GM23338 (cell line): ENCODE data around the gene LRRC63. TPM values are rescaled to one million over a fixed set of nuclear protein-coding genes. Genes with fewer than 3 reads are reported as not detected.

Experiments
- ATAC-seq: fragments of 200-7000 bp; cut with Tn5 transposase; 3 replicates; pipeline ENCODE4 v1.9.1; 2020
- DNase-seq: peaks from one replicate; pipeline ENCODE4 v3.0.0-alpha.2; 2015; ENCODE audit warnings: low spot score
- H2AFZ ChIP-seq: fragments of 200-600 bp; sonication (generic); 2 replicates; pipeline ENCODE4 v1.8.0; 2016; ENCODE audit warnings: antibody characterized with exemption, mild to moderate bottlenecking, moderate library complexity
- H3F3A ChIP-seq: fragments of 200-600 bp; sonication (generic); replicated peaks from 2 replicates; pipeline ENCODE4 v1.8.0; 2017; ENCODE audit warnings: antibody characterized with exemption, mixed run types, low read depth
- H3K27ac ChIP-seq: fragments of 200-600 bp; sonication (generic); 2 replicates; pipeline ENCODE4 v1.6.1; 2016; ENCODE audit warnings: low read depth
- H3K27me3 ChIP-seq: fragments of 200-600 bp; sonication (generic); 2 replicates; pipeline ENCODE4 v1.8.0; 2016; ENCODE audit warnings: mild to moderate bottlenecking, mixed run types, moderate library complexity; ENCODE audit not compliant: insufficient read depth
- H3K36me3 ChIP-seq: fragments of 200-600 bp; sonication (generic); 2 replicates; pipeline ENCODE4 v1.8.0; 2016; ENCODE audit warnings: mild to moderate bottlenecking; ENCODE audit not compliant: insufficient read depth
- H3K4me1 ChIP-seq: fragments of 200-600 bp; sonication (generic); 2 replicates; pipeline ENCODE4 v1.8.0; 2016; ENCODE audit warnings: mild to moderate bottlenecking, moderate library complexity; ENCODE audit not compliant: insufficient read depth
- H3K4me2 ChIP-seq: fragments of 200-600 bp; sonication (generic); 2 replicates; pipeline ENCODE4 v1.7.1; 2017; ENCODE audit warnings: mixed run types
- H3K4me3 ChIP-seq: fragments of 200-600 bp; sonication (generic); 2 replicates; pipeline ENCODE4 v1.6.1; 2016; ENCODE audit warnings: mixed run types
- H3K79me2 ChIP-seq: fragments of 200-600 bp; sonication (generic); replicated peaks from 2 replicates; pipeline ENCODE4 v1.8.0; 2017; ENCODE audit warnings: mild to moderate bottlenecking; ENCODE audit not compliant: insufficient read depth
- H3K9me2 ChIP-seq: fragments of 200-600 bp; sonication (generic); 2 replicates; pipeline ENCODE4 v1.8.0; 2017; ENCODE audit not compliant: insufficient read depth
- H4K20me1 ChIP-seq: fragments of 200-600 bp; sonication (generic); replicated peaks from 2 replicates; pipeline ENCODE4 v1.8.0; 2017; ENCODE audit warnings: mild to moderate bottlenecking; ENCODE audit not compliant: insufficient read depth
- H3K27ac Mint-ChIP-seq: 2 replicates; pipeline ENCODE4 v1.8.0; 2020; ENCODE audit warnings: inconsistent platforms, mild to moderate bottlenecking, moderate library complexity, mixed read lengths
- H3K27me3 Mint-ChIP-seq: 3 replicates; pipeline ENCODE4 v1.8.0; 2022; ENCODE audit warnings: low read depth, mild to moderate bottlenecking, moderate library complexity, mixed read lengths, inconsistent platforms; ENCODE audit not compliant: insufficient read depth, poor library complexity
- H3K36me3 Mint-ChIP-seq: 3 replicates; pipeline ENCODE4 v1.8.0; 2021; ENCODE audit warnings: low read depth, mild to moderate bottlenecking, inconsistent platforms, moderate library complexity, mixed read lengths
- H3K4me1 Mint-ChIP-seq: 3 replicates; pipeline ENCODE4 v1.8.0; 2020; ENCODE audit warnings: mild to moderate bottlenecking, inconsistent platforms, mixed read lengths
- H3K4me3 Mint-ChIP-seq: 3 replicates; pipeline ENCODE4 v1.8.0; 2021; ENCODE audit warnings: moderate library complexity, mild to moderate bottlenecking, inconsistent platforms, mixed read lengths
- H3K9me3 Mint-ChIP-seq: 3 replicates; pipeline ENCODE4 v1.8.0; 2020; ENCODE audit warnings: moderate library complexity, mild to moderate bottlenecking, inconsistent platforms, mixed read lengths
- JUNB ChIP-seq: IDR thresholded peaks from one replicate; pipeline ENCODE4 v1.6.1; 2016; ENCODE audit warnings: antibody characterized with exemption; ENCODE audit not compliant: unreplicated experiment
- NANOG ChIP-seq: IDR thresholded peaks from 2 replicates; pipeline ENCODE4 v1.6.1; 2016; ENCODE audit warnings: antibody characterized with exemption, borderline replicate concordance
- REST ChIP-seq: IDR thresholded peaks from one replicate; pipeline ENCODE4 v1.6.1; 2018; ENCODE audit warnings: antibody characterized with exemption; ENCODE audit not compliant: unreplicated experiment
- STAT1 ChIP-seq: IDR thresholded peaks from one replicate; pipeline ENCODE4 v1.6.1; 2016; ENCODE audit warnings: antibody characterized with exemption; ENCODE audit not compliant: unreplicated experiment
- ZNF462 ChIP-seq: fragments of 250-450 bp; sonication (Bioruptor Pico); IDR thresholded peaks from 2 replicates; pipeline ENCODE4 v1.5.0; 2020; ENCODE audit warnings: mild to moderate bottlenecking, moderate library complexity
- polyA plus RNA-seq: library from polyadenylated mRNA; unstranded; fragments of >200 nt; fragmentation: Nextera tagmentation; extraction: Ambion mirVana; gene quantifications from 2 replicates; pipeline ENCODE4 v1.2.1, GENCODE V29; 2016
- total RNA-seq: library from RNA; depleted of rRNA; stranded (reverse); fragments of >200 nt; shearing (Covaris generic); gene quantifications from 2 replicates; pipeline ENCODE4 v1.2.3, GENCODE V29; 2014

The LRRC63 gene
- total and polyA plus RNA-seq, 2 experiments from 2014 or later = not detected

GRCh38 chr13:46229251-46229650 is 17.5 kb downstream of the LRRC63 start (continued):
- TF ChIP-seq ZNF462 (no peak), JUNB (no peak), REST (no peak), NANOG (no peak)

GRCh38 chr13:46232281-46232680 is 20.6 kb downstream of the LRRC63 start:
- Mint-ChIP-seq H3K36me3 (no peaks in the 10 kb centered on the region; the same call in 2 of the 3 replicates), H3K4me1 (no peaks in the 10 kb centered on the region), H3K27ac (no peak overlapping the region), H3K27me3 (no peaks in the 10 kb centered on the region), H3K4me3 (no peak overlapping the region), H3K9me3 (no peaks in the 10 kb centered on the region)
- Histone ChIP-seq H4K20me1 (no peaks in the 10 kb centered on the region), H2AFZ (peak overlapping the region; percentile 21; the same call in 1 of the 2 replicates), H3K79me2 (no peaks in the 10 kb centered on the region), H3F3A (no peaks in the 10 kb centered on the region), H3K36me3 (0 out of 2 replicates have a peak, but pooled peaks cover 2% of the 10 kb centered on the region), H3K27ac (no peak overlapping the region), H3K4me3 (no peak overlapping the region), H3K4me2 (no peak overlapping the region), H3K9me2 (no peaks in the 10 kb centered on the region), H3K4me1 (no peaks in the 10 kb centered on the region), H3K27me3 (no peaks in the 10 kb centered on the region)
- ATAC-seq (no peak), DNase-seq (no peak)
- TF ChIP-seq STAT1 (no peak), NANOG (no peak), REST (no peak)
